GM12878 (cell line): ENCODE measurements around the gene P4HA1. TPM values are rescaled to one million over a fixed set of nuclear protein-coding genes. Genes with fewer than 3 reads are reported as not detected.
A peak's percentile ranks its signal among the peaks of the same experiment; 100 is the strongest.

Experiments
- ATAC-seq: fragments of 200-7000 bp; cut with Tn5 transposase; 3 replicates; pipeline ENCODE4 v1.9.1; 2020; ENCODE audit warnings: mild to moderate bottlenecking, moderate library complexity
- BruUV-seq: library from RNA; stranded (reverse); fragments of 400-500 nt; replicated peaks from 2 replicates; lab custom pipeline; 2021; lab: Mats Ljungman, UMichigan
- CTCF ChIA-PET: fragments of 300-600 bp; sonication (Branson Sonifier 250); formaldehyde crosslinking; extraction: SDS; loops from one replicate; lab custom pipeline; 2021; ENCODE audit warnings: inconsistent platforms; lab: Yijun Ruan, JAX
- POLR2A ChIA-PET: fragments of 350-600 bp; formaldehyde crosslinking; extraction: SDS; loops from one replicate; lab custom pipeline; 2021; ENCODE audit warnings: inconsistent platforms; lab: Charles Lee
- RAD21 ChIA-PET: fragments of 300-600 bp; sonication (Branson Sonifier 250); formaldehyde crosslinking; loops from one replicate; lab custom pipeline; 2023; ENCODE audit warnings: antibody characterized with exemption; ENCODE audit not compliant: unreplicated experiment; lab: Charles Lee
- SMC1A ChIA-PET: fragments of 300-600 bp; sonication (Branson Sonifier 250); formaldehyde crosslinking; loops from one replicate; lab custom pipeline; 2023; ENCODE audit not compliant: unreplicated experiment, uncharacterized antibody; lab: Charles Lee
- DNase-seq: peaks from one replicate; pipeline ENCODE4 v3.0.0-alpha.2; 2011; ENCODE audit warnings: low read depth, low spot score
- FAIRE-seq: peaks from 3 replicates; lab custom pipeline; 2011; peaks lifted over from hg19 to GRCh38; lab: Jason Lieb, UNC
- H2AFZ ChIP-seq: 2 replicates; pipeline ENCODE4 v1.6.0; 2011; ENCODE audit warnings: low read depth, low read length, control low read depth; ENCODE audit not compliant: control insufficient read depth
- H3K27ac ChIP-seq: 2 replicates; pipeline ENCODE4 v1.5.1; 2011; ENCODE audit warnings: control low read depth; ENCODE audit not compliant: control insufficient read depth, insufficient read depth
- H3K27me3 ChIP-seq, 2 experiments: replicated peaks in 1 of 2; 2 replicates each; pipeline versions ENCODE4 v1.6.0 to v1.6.1; 2011; ENCODE audit warnings: low read length in 1 of 2; ENCODE audit not compliant: control insufficient read depth in 2 of 2, insufficient read depth in 2 of 2
- H3K36me3 ChIP-seq, 2 experiments: 2 replicates each; pipeline ENCODE4 v1.5.1; 2011; ENCODE audit warnings: low read length in 1 of 2; ENCODE audit not compliant: control insufficient read depth in 2 of 2, insufficient read depth in 2 of 2
- H3K4me1 ChIP-seq: 2 replicates; pipeline ENCODE4 v1.6.1; 2011; ENCODE audit warnings: mild to moderate bottlenecking, low read length, moderate library complexity, mixed read lengths; ENCODE audit not compliant: control insufficient read depth, insufficient read depth
- H3K4me2 ChIP-seq: 2 replicates; pipeline ENCODE4 v1.6.0; 2011; ENCODE audit warnings: control low read depth; ENCODE audit not compliant: control insufficient read depth, insufficient read depth
- H3K4me3 ChIP-seq: fragments of 200-600 bp; sonication (generic); 2 replicates; pipeline ENCODE4 v1.5.1; 2016
- H3K79me2 ChIP-seq: 2 replicates; pipeline ENCODE4 v1.6.0; 2011; ENCODE audit warnings: low read length; ENCODE audit not compliant: control insufficient read depth, insufficient read depth
- H3K9ac ChIP-seq: 2 replicates; pipeline ENCODE4 v1.8.0; 2011; ENCODE audit warnings: low read length, control low read depth, mixed read lengths; ENCODE audit not compliant: control insufficient read depth, insufficient read depth
- H3K9me3 ChIP-seq: replicated peaks from 3 replicates; pipeline ENCODE4 v1.5.1; 2011; ENCODE audit warnings: mild to moderate bottlenecking, low read length; ENCODE audit not compliant: control insufficient read depth, insufficient read depth
- H4K20me1 ChIP-seq: 2 replicates; pipeline ENCODE4 v1.6.0; 2011; ENCODE audit not compliant: control insufficient read depth, insufficient read depth
- CREM ChIP-seq: IDR thresholded peaks from 2 replicates; pipeline ENCODE4 v1.6.1; 2014; ENCODE audit warnings: antibody characterized with exemption, low read depth
- ELK1 ChIP-seq: IDR thresholded peaks from 2 replicates; pipeline ENCODE4 v1.6.1; 2012; ENCODE audit warnings: low read depth, low read length, improper control_type of control experiment
- ESRRA ChIP-seq: IDR thresholded peaks from 2 replicates; pipeline ENCODE4 v1.6.1; 2012; ENCODE audit warnings: mild to moderate bottlenecking, low read length, improper control_type of control experiment
- GATAD2B ChIP-seq: fragments of 450-650 bp; conservative IDR thresholded peaks from 2 replicates; pipeline ENCODE4 v1.6.1; 2017; ENCODE audit warnings: low read depth, mild to moderate bottlenecking, moderate library complexity
- KDM1A ChIP-seq: fragments of 200-600 bp; sonication (generic); IDR thresholded peaks from 2 replicates; pipeline ENCODE4 v1.6.1; 2016; ENCODE audit warnings: borderline replicate concordance
- NR2C2 ChIP-seq: IDR thresholded peaks from 2 replicates; pipeline ENCODE4 v1.6.1; 2011; ENCODE audit warnings: borderline replicate concordance, low read depth; ENCODE audit not compliant: control insufficient read depth, insufficient read length
- RELA ChIP-seq: fragments of 450-650 bp; IDR thresholded peaks from 2 replicates; pipeline ENCODE4 v1.8.0; 2014; ENCODE audit warnings: borderline replicate concordance; ENCODE audit not compliant: partially characterized antibody
- SREBF2 ChIP-seq: IDR thresholded peaks from 2 replicates; pipeline ENCODE4 v1.6.1; 2012; ENCODE audit warnings: mild to moderate bottlenecking, low read length
- STAT3 ChIP-seq: IDR thresholded peaks from 2 replicates; pipeline ENCODE4 v1.6.1; 2011; ENCODE audit warnings: low read depth, low read length, improper control_type of control experiment
- ZZZ3 ChIP-seq: IDR thresholded peaks from 2 replicates; pipeline ENCODE4 v1.6.1; 2011; ENCODE audit warnings: low read depth; ENCODE audit not compliant: control insufficient read depth, insufficient read length
- whole genome bisulfite sequencing: methylation state at CpG from one replicate; pipeline ENCODE4 v1.1.6; 2016; ENCODE audit warnings: low lambda C conversion rate; ENCODE audit not compliant: insufficient replicate concordance, insufficient coverage; ENCODE audit errors: missing lambda C conversion rate; 5-methylcytosine and 5-hydroxymethylcytosine counted together
- in situ Hi-C: fragments of 300-500 bp; cut with MboI; formaldehyde crosslinking; loops from 9 replicates; pipeline ENCODE4 v1.14.3; 2018; ENCODE audit warnings: mixed read lengths
- intact Hi-C: fragments of 100-400 bp; cut with micrococcal nuclease; formaldehyde crosslinking; loops from one replicate; pipeline ENCODE4 v1.14.2; 2022; ENCODE audit not compliant: unreplicated experiment
- polyA plus RNA-seq, 11 experiments: library from polyadenylated mRNA; depleted of rRNA in 4 of 11; unstranded in 6 of 11; stranded (reverse) in 5 of 11; fragments of >200 nt; fragmentation: Nextera tagmentation in 4 of 11; fragmentation: Illumina TruSeq in 1 of 11; extraction: Ambion mirVana in 4 of 11; extraction: Trizol in 1 of 11; gene quantifications; 1 replicate in 1 of 11; 2 replicates in 10 of 11; pipeline versions ENCODE4 v1.2.1 to v1.2.3, GENCODE V29; 2011 to 2016; ENCODE audit warnings: inconsistent platforms in 2 of 11, missing spikeins in 2 of 11, low read depth in 1 of 11
- total RNA-seq, 4 experiments: library from RNA; depleted of rRNA in 3 of 4; stranded (reverse); fragments of >200 nt in 3 of 4; fragmentation: Illumina TruSeq in 1 of 4; extraction: Trizol in 1 of 4; gene quantifications; 2 replicates each; pipeline versions ENCODE4 v1.2.1 to v1.2.3, GENCODE V29; 2013 to 2021
- TF ChIP-seq, protein P1 (sequence below): fragments of 450-650 bp; formaldehyde crosslinking; IDR thresholded peaks from 2 replicates; pipeline ENCODE4 v1.4.0; 2022; ENCODE audit warnings: mild to moderate bottlenecking, moderate library complexity

P4HA1 gene
- total and polyA plus RNA-seq, 10 of the 15 experiments (the other 5 are each of a cell fraction or from before 2014, with no cell fraction given) = 15.0 to 160 (median 24.1) TPM

DNA sequence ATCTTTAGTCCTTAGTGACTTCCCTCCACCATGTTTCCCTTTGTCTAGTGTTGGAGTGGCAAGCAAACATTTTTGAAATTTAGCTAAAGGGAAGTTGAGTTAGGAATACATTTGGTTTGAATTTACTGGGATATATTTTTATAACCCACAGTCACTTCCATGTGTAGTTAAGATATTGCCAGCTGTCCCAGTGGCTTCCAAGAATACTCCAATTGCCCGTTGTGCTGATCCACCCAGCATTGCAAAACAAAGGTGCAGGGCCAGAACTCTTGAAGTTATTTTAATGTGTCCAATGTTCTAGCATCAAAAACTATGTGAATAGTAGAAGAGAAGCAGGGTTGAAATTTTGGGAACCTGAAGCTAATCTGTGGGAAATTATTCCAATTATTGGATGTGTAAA is 2.5 kb upstream of the P4HA1 start:
- TF ChIP-seq SREBF2 = no peak
- no peak for TF ChIP-seq CREM
- TF ChIP-seq, all 136 proteins: peak for 0
- intact Hi-C loops (no loop called here), in situ Hi-C loops (loop anchor here (5.0 kb wide), 1 partner anchor 63 kb away; no protein-coding TSS in a partner anchor)
- SMC1A ChIA-PET = interaction anchor here (0.6 to 6.2 kb wide), 7 partner anchors 8 to 71 kb away, joined by 3 to 41 read pairs (median 4); partner anchors contain the start of gene NUDT13
- no peak overlapping the region for H3K4me3 ChIP-seq
- POLR2A ChIA-PET = interaction anchor here (0.8 to 1.6 kb wide), 4 partner anchors 11 to 37 kb away, joined by 3 to 6 read pairs (median 5); partner anchors contain the start of gene NUDT13
- H3K27ac ChIP-seq = no peak overlapping the region
- WGBS = 100% methylated on average over 1 of the region's 1 CpG
- no peak for ATAC-seq
- peaks cover 26% of the 10 kb centered on the region for H3K79me2 ChIP-seq
- no peaks in the 10 kb centered on the region for H3K9me3 ChIP-seq
- no peak overlapping the region for H3K9ac ChIP-seq
- H3K36me3 ChIP-seq = no peaks in the 10 kb centered on the region; a peak in 1 of 4 replicates
- BruUV-seq = no TSS peak
- no peak for FAIRE-seq
- H4K20me1 ChIP-seq = no peaks in the 10 kb centered on the region
- H2AFZ ChIP-seq = no peak overlapping the region
- DNase-seq = no peak
- peaks cover 6% of the 10 kb centered on the region; the same call in 1 of the 2 replicates for H3K4me1 ChIP-seq
- H3K27me3 ChIP-seq = no peaks in the 10 kb centered on the region
- RAD21 ChIA-PET = interaction anchor here (1.1 to 5.7 kb wide), 3 partner anchors 12 to 60 kb away, joined by 5 to 58 read pairs (median 7); partner anchors contain the start of gene NUDT13
- no peak overlapping the region for H3K4me2 ChIP-seq
- CTCF ChIA-PET = interaction anchor here (1.4 to 9.6 kb wide), 3 partner anchors 11 to 58 kb away, joined by 3 to 110 read pairs (median 20); partner anchors contain the start of gene NUDT13

DNA sequence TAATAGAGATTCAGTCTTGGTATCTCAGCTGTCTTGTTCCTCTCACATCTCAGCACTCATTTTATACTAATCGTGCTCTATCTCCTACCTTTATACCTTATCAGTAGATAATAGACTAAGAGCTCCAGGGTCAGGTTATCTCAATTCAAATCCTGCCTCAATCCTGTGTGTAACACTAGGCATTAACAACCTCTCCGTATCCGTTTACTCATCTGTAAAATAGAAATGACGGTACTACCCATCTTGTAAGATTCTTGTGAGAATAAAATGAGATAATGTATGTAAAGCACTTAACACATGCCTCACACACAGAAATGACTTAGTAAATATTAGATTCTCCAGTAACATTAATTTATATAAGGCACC is 622 bp upstream of the P4HA1 start:
- Histone ChIP-seq H3K27me3 (no peaks in the 10 kb centered on the region), H3K4me3 (peak overlapping the region; percentile 37), H3K9me3 (no peaks in the 10 kb centered on the region), H3K4me1 (peaks cover 6% of the 10 kb centered on the region; the same call in 1 of the 2 replicates), H3K79me2 (peaks cover 43% of the 10 kb centered on the region), H4K20me1 (no peaks in the 10 kb centered on the region; the same call in 1 of the 2 replicates), H3K27ac (peak overlapping the region; percentile 59), H3K36me3 (no peaks in the 10 kb centered on the region; a peak in 1 of 4 replicates), H3K9ac (peak overlapping the region; percentile 30), H3K4me2 (peak overlapping the region; percentile 62), H2AFZ (peak overlapping the region; percentile 74)
- POLR2A ChIA-PET = interaction anchor here (0.6 to 7.0 kb wide), 14 partner anchors 10 to 316 kb away, joined by 3 to 49 read pairs (median 6); partner anchors contain the start of genes ANXA7, ECD, FAM149B1 and NUDT13
- intact Hi-C loops = loop anchor here (2.0 kb wide), 2 partner anchors 62 to 150 kb away; partner anchors contain the start of gene DNAJC9
- DNase-seq (no peak), ATAC-seq (no peak), FAIRE-seq (no peak)
- CTCF ChIA-PET = interaction anchor here (0.7 to 9.6 kb wide), 9 partner anchors 10 to 278 kb away, joined by 3 to 110 read pairs (median 14); partner anchors contain the start of gene NUDT13
- TSS peak; percentile 85 for BruUV-seq
- in situ Hi-C loops = loop anchor here (5.0 kb wide), 1 partner anchor 65 kb away; no protein-coding TSS in a partner anchor
- 47% methylated on average over 4 of the region's 4 CpGs for WGBS
- RAD21 ChIA-PET = interaction anchor here (1.0 to 5.7 kb wide), 13 partner anchors 13 to 547 kb away, joined by 3 to 90 read pairs (median 12); partner anchors contain the start of genes DNAJC9, FAM149B1 and NUDT13
- SMC1A ChIA-PET = interaction anchor here (0.7 to 7.6 kb wide), 16 partner anchors 13 to 122 kb away, joined by 3 to 114 read pairs (median 8); partner anchors contain the start of gene NUDT13
- TF ChIP-seq STAT3 (no peak), ELK1 (no peak), RELA (peak; percentile 19), NR2C2 (no peak), ESRRA (no peak), GATAD2B (no peak), KDM1A (no peak), ZZZ3 (no peak)
- TF ChIP-seq, protein P1, sequence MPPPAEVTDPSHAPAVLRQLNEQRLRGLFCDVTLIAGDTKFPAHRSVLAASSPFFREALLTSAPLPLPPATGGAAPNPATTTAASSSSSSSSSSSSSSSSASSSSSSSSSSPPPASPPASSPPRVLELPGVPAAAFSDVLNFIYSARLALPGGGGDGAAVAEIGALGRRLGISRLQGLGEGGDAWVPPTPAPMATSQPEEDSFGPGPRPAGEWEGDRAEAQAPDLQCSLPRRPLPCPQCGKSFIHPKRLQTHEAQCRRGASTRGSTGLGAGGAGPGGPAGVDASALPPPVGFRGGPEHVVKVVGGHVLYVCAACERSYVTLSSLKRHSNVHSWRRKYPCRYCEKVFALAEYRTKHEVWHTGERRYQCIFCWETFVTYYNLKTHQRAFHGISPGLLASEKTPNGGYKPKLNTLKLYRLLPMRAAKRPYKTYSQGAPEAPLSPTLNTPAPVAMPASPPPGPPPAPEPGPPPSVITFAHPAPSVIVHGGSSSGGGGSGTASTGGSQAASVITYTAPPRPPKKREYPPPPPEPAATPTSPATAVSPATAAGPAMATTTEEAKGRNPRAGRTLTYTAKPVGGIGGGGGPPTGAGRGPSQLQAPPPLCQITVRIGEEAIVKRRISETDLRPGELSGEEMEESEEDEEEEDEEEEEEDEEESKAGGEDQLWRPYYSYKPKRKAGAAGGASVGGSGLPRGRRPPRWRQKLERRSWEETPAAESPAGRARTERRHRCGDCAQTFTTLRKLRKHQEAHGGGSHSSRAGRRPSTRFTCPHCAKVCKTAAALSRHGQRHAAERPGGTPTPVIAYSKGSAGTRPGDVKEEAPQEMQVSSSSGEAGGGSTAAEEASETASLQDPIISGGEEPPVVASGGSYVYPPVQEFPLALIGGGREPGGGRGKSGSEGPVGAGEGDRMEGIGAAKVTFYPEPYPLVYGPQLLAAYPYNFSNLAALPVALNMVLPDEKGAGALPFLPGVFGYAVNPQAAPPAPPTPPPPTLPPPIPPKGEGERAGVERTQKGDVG (CRISPR knock-in tag) = peak; percentile 55; the same call in 1 of the 2 replicates
